ENCODE data around the gene NSMCE4A. TPM values are rescaled to one million over a fixed set of nuclear protein-coding genes. Genes with fewer than 3 reads are reported as not detected.
"Not testable (repeated sequence)": the region's sequence is repeated elsewhere in the genome, so short reads cannot be mapped to it uniquely, and the experiment has no call there.

NSMCE4A gene
- total and polyA plus RNA-seq, 5 donors from 2014 or later = 42.7 to 59.7 (median 55.8) TPM

GRCh38 chr10:121974019-121974534 is 940 bp downstream of the NSMCE4A start:
- Mint-ChIP-seq H3K4me3 (peak overlapping the region; percentile 81 to 94 (median 83)), H3K27ac (no peak overlapping the region), H3K27me3 (no peaks in the 10 kb centered on the region), H3K36me3 (peaks cover 9% of the 10 kb centered on the region), H3K4me1 (peaks cover 17 to 37% (median 23%) of the 10 kb centered on the region in 4 donors), H3K9me3 (no peaks in the 10 kb centered on the region)
- H3K9me3 ChIP-seq (ENCODE audit: control insufficient read depth in 2 of 2, low read length in 2 of 2) = no peaks in the 10 kb centered on the region
- peaks cover 15% of the 10 kb centered on the region for H3K36me3 ChIP-seq (ENCODE audit: control insufficient read depth, insufficient read depth, low read length)
- H3K4me3 ChIP-seq (ENCODE audit: low read depth, low read length) = peak overlapping the region; percentile 85
- no peak for DNase-seq
- peaks cover 19% of the 10 kb centered on the region for H3K4me1 ChIP-seq (ENCODE audit: control insufficient read depth, insufficient read depth, low read length, poor library complexity, severe bottlenecking)
- H3K27me3 ChIP-seq (ENCODE audit: control insufficient read depth, insufficient read depth, low read length) = no peaks in the 10 kb centered on the region
- peak; percentile 12 to 15 for ATAC-seq (ENCODE audit: low read depth in 2 of 2)
- H3K27ac ChIP-seq (ENCODE audit: insufficient read depth, low read length, poor library complexity, severe bottlenecking) = peak overlapping the region; percentile 63

- Histone ChIP-seq H3K4me1 (ENCODE audit: control insufficient read depth, insufficient read depth, low read length, poor library complexity, severe bottlenecking) (peaks cover 11% of the 10 kb centered on the region), H3K36me3 (ENCODE audit: control insufficient read depth, insufficient read depth, low read length) (peaks cover 58% of the 10 kb centered on the region)
- H3K9me3 Mint-ChIP-seq; H3K9me3 ChIP-seq (ENCODE audit: control insufficient read depth in 2 of 2, low read length in 2 of 2); ATAC-seq (ENCODE audit: low read depth in 2 of 2); H3K4me3 ChIP-seq (ENCODE audit: low read depth, low read length); DNase-seq; H3K27me3 Mint-ChIP-seq; H3K4me3 Mint-ChIP-seq; H3K27ac ChIP-seq (ENCODE audit: insufficient read depth, low read length, poor library complexity, severe bottlenecking); H3K27ac Mint-ChIP-seq; H3K27me3 ChIP-seq (ENCODE audit: control insufficient read depth, insufficient read depth, low read length): not testable (repeated sequence)
- Mint-ChIP-seq H3K36me3 (peaks cover 30% of the 10 kb centered on the region), H3K4me1 (peaks cover 16 to 26% (median 23%) of the 10 kb centered on the region in 4 donors)
Observed at GRCh38 chr10:121969086-121969485, 5.9 kb downstream of the NSMCE4A start.

GRCh38 chr10:121965996-121966395 is 9.0 kb downstream of the NSMCE4A start:
- no peaks in the 10 kb centered on the region for H3K27me3 ChIP-seq (ENCODE audit: control insufficient read depth, insufficient read depth, low read length)
- H3K4me3 ChIP-seq (ENCODE audit: low read depth, low read length) = no peak overlapping the region
- no peaks in the 10 kb centered on the region for H3K4me1 ChIP-seq (ENCODE audit: control insufficient read depth, insufficient read depth, low read length, poor library complexity, severe bottlenecking)
- H3K4me1 Mint-ChIP-seq = peaks cover 0 to 6% (median 4%) of the 10 kb centered on the region in 4 donors
- no peaks in the 10 kb centered on the region for H3K9me3 ChIP-seq (ENCODE audit: control insufficient read depth in 2 of 2, low read length in 2 of 2)
- H3K27ac ChIP-seq (ENCODE audit: insufficient read depth, low read length, poor library complexity, severe bottlenecking) = no peak overlapping the region
- DNase-seq (no peak), ATAC-seq (ENCODE audit: low read depth in 2 of 2) (no peak)
- peak overlapping the region in 1 of 3 donors; percentile 32 for H3K27ac Mint-ChIP-seq
- peaks cover 27% of the 10 kb centered on the region for H3K36me3 Mint-ChIP-seq
- no peaks in the 10 kb centered on the region for H3K9me3 Mint-ChIP-seq
- H3K36me3 ChIP-seq (ENCODE audit: control insufficient read depth, insufficient read depth, low read length) = peaks cover 60% of the 10 kb centered on the region
- no peak overlapping the region for H3K4me3 Mint-ChIP-seq
- H3K27me3 Mint-ChIP-seq = no peaks in the 10 kb centered on the region

- no peak overlapping the region for H3K4me3 Mint-ChIP-seq
- no peak overlapping the region for H3K4me3 ChIP-seq (ENCODE audit: low read depth, low read length)
- H3K4me1 Mint-ChIP-seq = peaks cover 0 to 15% (median 0%) of the 10 kb centered on the region in 4 donors
- H3K27me3 ChIP-seq (ENCODE audit: control insufficient read depth, insufficient read depth, low read length) = no peaks in the 10 kb centered on the region
- H3K27me3 Mint-ChIP-seq = no peaks in the 10 kb centered on the region
- DNase-seq (no peak), ATAC-seq (ENCODE audit: low read depth in 2 of 2) (no peak)
- peaks cover 40% of the 10 kb centered on the region for H3K36me3 Mint-ChIP-seq
- H3K27ac ChIP-seq (ENCODE audit: insufficient read depth, low read length, poor library complexity, severe bottlenecking) = no peak overlapping the region
- H3K4me1 ChIP-seq (ENCODE audit: control insufficient read depth, insufficient read depth, low read length, poor library complexity, severe bottlenecking) = no peaks in the 10 kb centered on the region
- no peaks in the 10 kb centered on the region for H3K9me3 ChIP-seq (ENCODE audit: control insufficient read depth in 2 of 2, low read length in 2 of 2)
- H3K27ac Mint-ChIP-seq = no peak overlapping the region
- H3K9me3 Mint-ChIP-seq = no peaks in the 10 kb centered on the region
- H3K36me3 ChIP-seq (ENCODE audit: control insufficient read depth, insufficient read depth, low read length) = peaks cover 47% of the 10 kb centered on the region
Observed at GRCh38 chr10:121961456-121961855, 13.6 kb downstream of the NSMCE4A start.

- peaks cover 0 to 17% (median 0%) of the 10 kb centered on the region in 4 donors for H3K4me1 Mint-ChIP-seq
- no peaks in the 10 kb centered on the region for H3K27me3 ChIP-seq (ENCODE audit: control insufficient read depth, insufficient read depth, low read length)
- H3K4me1 ChIP-seq (ENCODE audit: control insufficient read depth, insufficient read depth, low read length, poor library complexity, severe bottlenecking) = no peaks in the 10 kb centered on the region
- no peak overlapping the region for H3K4me3 Mint-ChIP-seq
- H3K9me3 ChIP-seq (ENCODE audit: control insufficient read depth in 2 of 2, low read length in 2 of 2) = no peaks in the 10 kb centered on the region
- no peak for DNase-seq
- H3K9me3 Mint-ChIP-seq = no peaks in the 10 kb centered on the region
- no peaks in the 10 kb centered on the region for H3K27me3 Mint-ChIP-seq
- H3K36me3 Mint-ChIP-seq = peaks cover 37% of the 10 kb centered on the region
- no peak overlapping the region for H3K4me3 ChIP-seq (ENCODE audit: low read depth, low read length)
- peaks cover 35% of the 10 kb centered on the region for H3K36me3 ChIP-seq (ENCODE audit: control insufficient read depth, insufficient read depth, low read length)
- no peak overlapping the region for H3K27ac ChIP-seq (ENCODE audit: insufficient read depth, low read length, poor library complexity, severe bottlenecking)
- no peak for ATAC-seq (ENCODE audit: low read depth in 2 of 2)
- peak overlapping the region in 1 of 3 donors; percentile 44 for H3K27ac Mint-ChIP-seq
Observed at GRCh38 chr10:121959671-121960070, 15.3 kb downstream of the NSMCE4A start.

- Histone ChIP-seq H3K27ac (ENCODE audit: insufficient read depth, low read length, poor library complexity, severe bottlenecking) (no peak overlapping the region), H3K27me3 (ENCODE audit: control insufficient read depth, insufficient read depth, low read length) (no peaks in the 10 kb centered on the region), H3K4me3 (ENCODE audit: low read depth, low read length) (no peak overlapping the region), H3K4me1 (ENCODE audit: control insufficient read depth, insufficient read depth, low read length, poor library complexity, severe bottlenecking) (no peaks in the 10 kb centered on the region), H3K9me3 (ENCODE audit: control insufficient read depth in 2 of 2, low read length in 2 of 2) (no peaks in the 10 kb centered on the region), H3K36me3 (ENCODE audit: control insufficient read depth, insufficient read depth, low read length) (peaks cover 28% of the 10 kb centered on the region)
- no peak for DNase-seq
- H3K4me3 Mint-ChIP-seq = no peak overlapping the region
- H3K36me3 Mint-ChIP-seq = peaks cover 37% of the 10 kb centered on the region
- H3K27ac Mint-ChIP-seq = peak overlapping the region; percentile 10 to 38 (median 33)
- no peaks in the 10 kb centered on the region for H3K9me3 Mint-ChIP-seq
- no peaks in the 10 kb centered on the region for H3K27me3 Mint-ChIP-seq
- peaks cover 0 to 16% (median under 1%) of the 10 kb centered on the region in 4 donors for H3K4me1 Mint-ChIP-seq
- no peak for ATAC-seq (ENCODE audit: low read depth in 2 of 2)
Observed at GRCh38 chr10:121956111-121957061, 18.6 kb downstream of the NSMCE4A start.

- H3K27ac Mint-ChIP-seq = no peak overlapping the region
- no peak overlapping the region for H3K4me3 Mint-ChIP-seq
- no peak overlapping the region for H3K27ac ChIP-seq (ENCODE audit: insufficient read depth, low read length, poor library complexity, severe bottlenecking)
- H3K4me1 ChIP-seq (ENCODE audit: control insufficient read depth, insufficient read depth, low read length, poor library complexity, severe bottlenecking) = no peaks in the 10 kb centered on the region
- peaks cover 0 to 7% (median 2%) of the 10 kb centered on the region in 4 donors for H3K4me1 Mint-ChIP-seq
- H3K27me3 Mint-ChIP-seq = no peaks in the 10 kb centered on the region
- ATAC-seq (ENCODE audit: low read depth in 2 of 2) = no peak
- peaks cover 27% of the 10 kb centered on the region for H3K36me3 Mint-ChIP-seq
- no peak for DNase-seq
- no peaks in the 10 kb centered on the region for H3K9me3 ChIP-seq (ENCODE audit: control insufficient read depth in 2 of 2, low read length in 2 of 2)
- no peaks in the 10 kb centered on the region for H3K27me3 ChIP-seq (ENCODE audit: control insufficient read depth, insufficient read depth, low read length)
- H3K36me3 ChIP-seq (ENCODE audit: control insufficient read depth, insufficient read depth, low read length) = peaks cover 9% of the 10 kb centered on the region
- no peak overlapping the region for H3K4me3 ChIP-seq (ENCODE audit: low read depth, low read length)
- no peaks in the 10 kb centered on the region for H3K9me3 Mint-ChIP-seq
Observed at GRCh38 chr10:121952226-121952625, 22.8 kb downstream of the NSMCE4A start.
